Right lobe of liver (tissue), 4 donors: ENCODE measurements around the gene SUMF2.

Experiments used
- POLR2A ChIP-seq: fragments of 450-650 bp; IDR thresholded peaks from one replicate; pipeline ENCODE4 v1.6.1; 2017; ENCODE audit warnings: antibody characterized with exemption, mild to moderate bottlenecking
- TF ChIP-seq, protein P1 (sequence below), 4 donors: fragments of 200-600 bp in 3 of 4; fragments of 450-650 bp in 1 of 4; IDR thresholded peaks; one replicate each; pipeline versions ENCODE4 v1.5.1 to v1.8.0; 2016 to 2022; ENCODE audit warnings: antibody characterized with exemption in 4 of 4, mild to moderate bottlenecking in 2 of 4
- donor health status: DM: no; HTN: no; CAD: no.
- donor health status: DM: no; HTN: no; CAD: no.
- donor health status: DM: no; HTN: yes; CAD: no.

DNA sequence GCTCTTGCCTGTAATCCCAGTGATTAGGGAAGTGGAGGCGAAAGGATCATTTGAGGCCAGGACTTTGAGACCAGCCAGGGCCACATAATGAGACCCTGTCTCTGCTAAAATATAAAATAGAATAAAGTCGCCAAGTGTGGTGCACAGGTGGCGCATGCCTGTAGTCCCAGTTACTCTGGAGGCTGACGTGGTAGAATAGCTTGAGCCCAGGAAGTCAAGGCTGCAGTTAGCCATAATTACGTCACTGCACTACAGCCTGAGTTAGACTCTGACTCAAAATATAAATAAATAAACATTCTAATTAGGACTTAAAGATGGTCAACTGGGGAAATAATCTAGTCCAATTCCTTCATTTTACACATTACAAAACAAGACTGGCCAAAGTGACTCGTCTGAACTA, 41.4 kb downstream of the SUMF2 start:
- TF ChIP-seq POLR2A: no peak
- TF ChIP-seq, protein P1, sequence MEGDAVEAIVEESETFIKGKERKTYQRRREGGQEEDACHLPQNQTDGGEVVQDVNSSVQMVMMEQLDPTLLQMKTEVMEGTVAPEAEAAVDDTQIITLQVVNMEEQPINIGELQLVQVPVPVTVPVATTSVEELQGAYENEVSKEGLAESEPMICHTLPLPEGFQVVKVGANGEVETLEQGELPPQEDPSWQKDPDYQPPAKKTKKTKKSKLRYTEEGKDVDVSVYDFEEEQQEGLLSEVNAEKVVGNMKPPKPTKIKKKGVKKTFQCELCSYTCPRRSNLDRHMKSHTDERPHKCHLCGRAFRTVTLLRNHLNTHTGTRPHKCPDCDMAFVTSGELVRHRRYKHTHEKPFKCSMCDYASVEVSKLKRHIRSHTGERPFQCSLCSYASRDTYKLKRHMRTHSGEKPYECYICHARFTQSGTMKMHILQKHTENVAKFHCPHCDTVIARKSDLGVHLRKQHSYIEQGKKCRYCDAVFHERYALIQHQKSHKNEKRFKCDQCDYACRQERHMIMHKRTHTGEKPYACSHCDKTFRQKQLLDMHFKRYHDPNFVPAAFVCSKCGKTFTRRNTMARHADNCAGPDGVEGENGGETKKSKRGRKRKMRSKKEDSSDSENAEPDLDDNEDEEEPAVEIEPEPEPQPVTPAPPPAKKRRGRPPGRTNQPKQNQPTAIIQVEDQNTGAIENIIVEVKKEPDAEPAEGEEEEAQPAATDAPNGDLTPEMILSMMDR (IDR thresholded peaks at IDR 0.05): no peak
